ENCODE measurements around the gene ANXA2. TPM values are rescaled to one million over a fixed set of nuclear protein-coding genes. Genes with fewer than 3 reads are reported as not detected.

The ANXA2 gene
- total and polyA plus RNA-seq, 2 experiments from 2014 or later = 202 to 225 TPM

- H3K4me1 ChIP-seq (ENCODE audit: insufficient read depth) = no peaks in the 10 kb centered on the region
- H3K4me3 Mint-ChIP-seq = no peak overlapping the region
- no peaks in the 10 kb centered on the region for H3K4me1 Mint-ChIP-seq
- no peaks in the 10 kb centered on the region for H3K27me3 ChIP-seq (ENCODE audit: insufficient read depth)
- no peak overlapping the region for H2AFZ ChIP-seq
- no peak overlapping the region for H3K4me3 ChIP-seq
- H3K36me3 Mint-ChIP-seq (ENCODE audit: low read depth) = no peaks in the 10 kb centered on the region
- H3K36me3 ChIP-seq (ENCODE audit: insufficient read depth) = no peaks in the 10 kb centered on the region
- no peak overlapping the region for H3K27ac ChIP-seq (ENCODE audit: low read depth)
- H3K9me2 ChIP-seq (ENCODE audit: insufficient read depth) = no peaks in the 10 kb centered on the region
- no peaks in the 10 kb centered on the region for H4K20me1 ChIP-seq (replicated peaks; ENCODE audit: insufficient read depth)
- DNase-seq (ENCODE audit: low spot score) (no peak), ATAC-seq (no peak)
- peaks cover 2% of the 10 kb centered on the region for H3K27me3 Mint-ChIP-seq (ENCODE audit: insufficient read depth, low read depth, poor library complexity)
- no peak for TF ChIP-seq CREB1 (CRISPR knock-in tag; IDR thresholded peaks at IDR 0.05; ENCODE audit: low read depth)
- no peak for TF ChIP-seq JUNB (IDR thresholded peaks at IDR 0.05; ENCODE audit: unreplicated experiment)
- TF ChIP-seq ZNF462 (CRISPR knock-in tag; IDR thresholded peaks at IDR 0.05) = no peak
- TF ChIP-seq, protein P1, sequence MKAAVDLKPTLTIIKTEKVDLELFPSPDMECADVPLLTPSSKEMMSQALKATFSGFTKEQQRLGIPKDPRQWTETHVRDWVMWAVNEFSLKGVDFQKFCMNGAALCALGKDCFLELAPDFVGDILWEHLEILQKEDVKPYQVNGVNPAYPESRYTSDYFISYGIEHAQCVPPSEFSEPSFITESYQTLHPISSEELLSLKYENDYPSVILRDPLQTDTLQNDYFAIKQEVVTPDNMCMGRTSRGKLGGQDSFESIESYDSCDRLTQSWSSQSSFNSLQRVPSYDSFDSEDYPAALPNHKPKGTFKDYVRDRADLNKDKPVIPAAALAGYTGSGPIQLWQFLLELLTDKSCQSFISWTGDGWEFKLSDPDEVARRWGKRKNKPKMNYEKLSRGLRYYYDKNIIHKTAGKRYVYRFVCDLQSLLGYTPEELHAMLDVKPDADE (IDR thresholded peaks at IDR 0.05) = no peak
- no peak for TF ChIP-seq EZH2phosphoT487 (IDR thresholded peaks at IDR 0.05; ENCODE audit: unreplicated experiment)
- no peak for TF ChIP-seq NANOG (IDR thresholded peaks at IDR 0.05; ENCODE audit: borderline replicate concordance)
- H3F3A ChIP-seq (replicated peaks; ENCODE audit: low read depth) = no peaks in the 10 kb centered on the region
- no peak overlapping the region for H3K4me2 ChIP-seq
- no peak overlapping the region for H3K27ac Mint-ChIP-seq
- H3K79me2 ChIP-seq (replicated peaks; ENCODE audit: insufficient read depth) = no peaks in the 10 kb centered on the region
- H3K9me3 Mint-ChIP-seq = no peaks in the 10 kb centered on the region
Measured at GRCh38 chr15:60315878-60316277, 81.9 kb downstream of the ANXA2 start.

Measured in GM23338 (cell line).